ENCODE data around the gene CAMTA1.

The CAMTA1 gene

GRCh38 chr1:7497107-7497637 is 711.9 kb downstream of the CAMTA1 start:
- Histone ChIP-seq H3K27me3 (ENCODE audit: insufficient read depth, low read length, poor library complexity) (no peaks in the 10 kb centered on the region), H3K4me2 (ENCODE audit: insufficient read depth, low read length) (no peak overlapping the region), H3K4me3 (ENCODE audit: low read depth in 1 of 2, low read length in 2 of 2) (no peak overlapping the region), H2AFZ (ENCODE audit: low read depth, low read length) (no peak overlapping the region), H3K36me3 (ENCODE audit: insufficient read depth, low read length) (no peaks in the 10 kb centered on the region), H3K9me3 (ENCODE audit: insufficient read depth, low read length, severe bottlenecking) (peaks cover 3% of the 10 kb centered on the region), H3K79me2 (ENCODE audit: insufficient read depth, low read length) (no peaks in the 10 kb centered on the region), H3K9ac (ENCODE audit: low read depth, low read length) (no peak overlapping the region), H3K4me1 (ENCODE audit: insufficient read depth, low read length) (no peaks in the 10 kb centered on the region), H3K27ac (ENCODE audit: low read length) (no peak overlapping the region), H4K20me1 (ENCODE audit: insufficient read depth, low read length) (no peaks in the 10 kb centered on the region)
- no peak for DNase-seq
- no peak for ATAC-seq (ENCODE audit: insufficient read depth, low read depth)
- TF ChIP-seq EZH2 (IDR thresholded peaks at IDR 0.05; ENCODE audit: borderline replicate concordance, low read depth, low read length, severe bottlenecking) = no peak
- TF ChIP-seq, protein P1, sequence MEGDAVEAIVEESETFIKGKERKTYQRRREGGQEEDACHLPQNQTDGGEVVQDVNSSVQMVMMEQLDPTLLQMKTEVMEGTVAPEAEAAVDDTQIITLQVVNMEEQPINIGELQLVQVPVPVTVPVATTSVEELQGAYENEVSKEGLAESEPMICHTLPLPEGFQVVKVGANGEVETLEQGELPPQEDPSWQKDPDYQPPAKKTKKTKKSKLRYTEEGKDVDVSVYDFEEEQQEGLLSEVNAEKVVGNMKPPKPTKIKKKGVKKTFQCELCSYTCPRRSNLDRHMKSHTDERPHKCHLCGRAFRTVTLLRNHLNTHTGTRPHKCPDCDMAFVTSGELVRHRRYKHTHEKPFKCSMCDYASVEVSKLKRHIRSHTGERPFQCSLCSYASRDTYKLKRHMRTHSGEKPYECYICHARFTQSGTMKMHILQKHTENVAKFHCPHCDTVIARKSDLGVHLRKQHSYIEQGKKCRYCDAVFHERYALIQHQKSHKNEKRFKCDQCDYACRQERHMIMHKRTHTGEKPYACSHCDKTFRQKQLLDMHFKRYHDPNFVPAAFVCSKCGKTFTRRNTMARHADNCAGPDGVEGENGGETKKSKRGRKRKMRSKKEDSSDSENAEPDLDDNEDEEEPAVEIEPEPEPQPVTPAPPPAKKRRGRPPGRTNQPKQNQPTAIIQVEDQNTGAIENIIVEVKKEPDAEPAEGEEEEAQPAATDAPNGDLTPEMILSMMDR (IDR thresholded peaks at IDR 0.05; ENCODE audit: borderline replicate concordance, extremely low read depth, low read length, poor library complexity, severe bottlenecking) = no peak

GRCh38 chr1:7500381-7501083 is 715.3 kb downstream of the CAMTA1 start:
- Histone ChIP-seq H2AFZ (ENCODE audit: low read depth, low read length) (no peak overlapping the region), H3K36me3 (ENCODE audit: insufficient read depth, low read length) (no peaks in the 10 kb centered on the region), H4K20me1 (ENCODE audit: insufficient read depth, low read length) (no peaks in the 10 kb centered on the region; the same call in 1 of the 2 replicates), H3K4me1 (ENCODE audit: insufficient read depth, low read length) (no peaks in the 10 kb centered on the region), H3K9ac (ENCODE audit: low read depth, low read length) (no peak overlapping the region), H3K27ac (ENCODE audit: low read length) (no peak overlapping the region), H3K27me3 (ENCODE audit: insufficient read depth, low read length, poor library complexity) (no peaks in the 10 kb centered on the region), H3K79me2 (ENCODE audit: insufficient read depth, low read length) (no peaks in the 10 kb centered on the region), H3K9me3 (ENCODE audit: insufficient read depth, low read length, severe bottlenecking) (peaks cover 3% of the 10 kb centered on the region), H3K4me3 (ENCODE audit: low read depth in 1 of 2, low read length in 2 of 2) (no peak overlapping the region), H3K4me2 (ENCODE audit: insufficient read depth, low read length) (no peak overlapping the region)
- ATAC-seq (ENCODE audit: insufficient read depth, low read depth) (no peak), DNase-seq (no peak)
- TF ChIP-seq EZH2 (IDR thresholded peaks at IDR 0.05; ENCODE audit: borderline replicate concordance, low read depth, low read length, severe bottlenecking) = no peak
- TF ChIP-seq, protein P1 (IDR thresholded peaks at IDR 0.05; ENCODE audit: borderline replicate concordance, extremely low read depth, low read length, poor library complexity, severe bottlenecking) = no peak

GRCh38 chr1:7501084-7501491 is 715.8 kb downstream of the CAMTA1 start:
- no peaks in the 10 kb centered on the region for H3K36me3 ChIP-seq (ENCODE audit: insufficient read depth, low read length)
- peaks cover 3% of the 10 kb centered on the region for H3K9me3 ChIP-seq (ENCODE audit: insufficient read depth, low read length, severe bottlenecking)
- no peak for TF ChIP-seq EZH2 (IDR thresholded peaks at IDR 0.05; ENCODE audit: borderline replicate concordance, low read depth, low read length, severe bottlenecking)
- TF ChIP-seq, protein P1 (IDR thresholded peaks at IDR 0.05; ENCODE audit: borderline replicate concordance, extremely low read depth, low read length, poor library complexity, severe bottlenecking) = no peak
- no peaks in the 10 kb centered on the region for H3K27me3 ChIP-seq (ENCODE audit: insufficient read depth, low read length, poor library complexity)
- H3K79me2 ChIP-seq (ENCODE audit: insufficient read depth, low read length) = no peaks in the 10 kb centered on the region
- no peaks in the 10 kb centered on the region for H3K4me1 ChIP-seq (ENCODE audit: insufficient read depth, low read length)
- no peak for ATAC-seq (ENCODE audit: insufficient read depth, low read depth)
- H3K9ac ChIP-seq (ENCODE audit: low read depth, low read length) = no peak overlapping the region
- H3K4me2 ChIP-seq (ENCODE audit: insufficient read depth, low read length) = no peak overlapping the region
- H2AFZ ChIP-seq (ENCODE audit: low read depth, low read length) = no peak overlapping the region
- H3K27ac ChIP-seq (ENCODE audit: low read length) = no peak overlapping the region
- DNase-seq = no peak
- no peaks in the 10 kb centered on the region; the same call in 1 of the 2 replicates for H4K20me1 ChIP-seq (ENCODE audit: insufficient read depth, low read length)
- no peak overlapping the region for H3K4me3 ChIP-seq (ENCODE audit: low read depth in 1 of 2, low read length in 2 of 2)

Measured in DND-41 (cell line).